Psoas muscle (tissue), 8 donors: ENCODE measurements around the gene PHC3. TPM values are rescaled to one million over a fixed set of nuclear protein-coding genes. Genes with fewer than 3 reads are reported as not detected.

Experiments
- ATAC-seq, 4 donors: fragments of 200-7000 bp; cut with Tn5 transposase; one replicate each; pipeline ENCODE4 v1.9.1; 2020; ENCODE audit warnings: moderate library complexity in 3 of 4, mild to moderate bottlenecking in 2 of 4
- DNase-seq, 2 donors: peaks; one replicate each; pipeline ENCODE4 v3.0.0-alpha.2; 2020
- H3K27ac ChIP-seq: fragments of 200-600 bp; one replicate; pipeline ENCODE4 v1.8.0; 2022
- H3K27me3 ChIP-seq, 3 donors: fragments of 200-600 bp in 1 of 3; one replicate each; pipeline versions ENCODE4 v1.6.1 to v1.8.0; 2013 to 2022; ENCODE audit warnings: low read length in 2 of 3, mild to moderate bottlenecking in 2 of 3, moderate library complexity in 1 of 3; ENCODE audit not compliant: insufficient read depth in 3 of 3
- H3K36me3 ChIP-seq, 2 donors: fragments of 200-600 bp in 1 of 2; one replicate each; pipeline versions ENCODE4 v1.6.1 to v1.8.0; 2013 to 2022; ENCODE audit warnings: low read depth in 1 of 2, mild to moderate bottlenecking in 1 of 2, moderate library complexity in 1 of 2; ENCODE audit not compliant: insufficient read depth in 1 of 2
- H3K4me1 ChIP-seq: fragments of 200-600 bp; one replicate; pipeline ENCODE4 v1.8.0; 2022
- H3K4me3 ChIP-seq: fragments of 200-600 bp; one replicate; pipeline ENCODE4 v1.8.0; 2022; ENCODE audit warnings: mild to moderate bottlenecking
- H3K9me3 ChIP-seq: fragments of 200-600 bp; one replicate; pipeline ENCODE4 v1.8.0; 2022
- WGBS, 3 donors: extraction: QIAGEN DNeasy Blood & Tissue Kit; methylation state at CpG; one replicate each; pipeline versions ENCODE4 v1.1.6 to v1.1.7; 2013; 5-methylcytosine and 5-hydroxymethylcytosine counted together
- intact Hi-C, 2 donors: fragments of 100-400 bp; cut with DNase I; formaldehyde crosslinking; loops; one replicate each; pipeline versions ENCODE4 v1.11.0 to v1.14.2; 2022
- polyA plus RNA-seq, 3 donors: library from polyadenylated mRNA; stranded (reverse); fragments of 200-250 nt; gene quantifications; one replicate each; pipeline ENCODE4 v1.2.3, GENCODE V29; 2013
- total RNA-seq, 4 donors: library from RNA; stranded (reverse); fragmentation: NEBNext Ultra II Directional in 2 of 4; extraction: Animal tissue kit (Norgen Biotek cat#: 25700) in 2 of 4; gene quantifications; one replicate each; pipeline versions ENCODE4 v1.2.1 to v1.2.4, GENCODE V29; 2021 to 2023
- TF ChIP-seq, protein P1 (sequence below): fragments of 200-600 bp; IDR thresholded peaks from one replicate; pipeline ENCODE4 v1.8.0; 2022; ENCODE audit warnings: antibody characterized with exemption
- donor health status: healthy with polysubstance abuse.
- donor health status: DM: no; HTN: no; CAD: no; lungs with moderate emphysema.
- donor health status: Bipolar disorder and iron deficiency.
- donor health status: healthy.
- donor health status: DM: yes; HTN: yes; CAD: no.
- donor health status: DM: no; HTN: no; CAD: no.
- donor health status: DM: no; HTN: no; CAD: no.
- donor health status: DM: yes; HTN: yes; CAD: no.

The PHC3 gene
- total and polyA plus RNA-seq, 7 donors: 4.0 to 41.7 (median 35.2) TPM

GRCh38 chr3:170098753-170099152 lies 82.8 kb downstream of the PHC3 start:
- intact Hi-C loops: loop anchor here (5.0 kb wide), 2 partner anchors 121 to 311 kb away; no protein-coding TSS in a partner anchor
- no peaks in the 10 kb centered on the region for H3K9me3 ChIP-seq
- WGBS, 3 donors: 92 to 93% (median 92%) methylated on average over 1 of the region's 1 CpG

DNA sequence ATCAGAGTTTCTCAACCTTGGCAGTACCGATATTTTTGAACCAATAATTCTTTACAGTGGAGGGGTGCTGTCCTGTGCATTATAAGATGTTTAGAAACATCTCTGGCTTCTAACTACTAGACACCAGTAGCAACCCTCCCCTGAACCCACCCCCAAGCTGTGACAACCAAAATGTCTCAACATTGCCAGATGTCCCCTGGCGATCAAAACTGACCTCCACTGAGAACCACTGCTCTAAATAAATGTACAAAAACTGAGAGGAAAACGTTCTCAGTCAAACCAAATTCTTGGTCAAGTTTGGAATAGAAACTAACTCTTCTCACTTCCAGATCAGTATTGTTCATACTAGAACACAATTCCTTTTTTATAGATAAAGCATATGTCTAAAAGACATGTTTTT lies 85.2 kb downstream of the PHC3 start:
- Histone ChIP-seq H3K27me3 (no peaks in the 10 kb centered on the region), H3K27ac (no peak overlapping the region), H3K36me3 (peaks cover 5 to 99% of the 10 kb centered on the region in 2 donors), H3K4me1 (no peaks in the 10 kb centered on the region), H3K9me3 (no peaks in the 10 kb centered on the region), H3K4me3 (no peak overlapping the region)
- TF ChIP-seq, protein P1, sequence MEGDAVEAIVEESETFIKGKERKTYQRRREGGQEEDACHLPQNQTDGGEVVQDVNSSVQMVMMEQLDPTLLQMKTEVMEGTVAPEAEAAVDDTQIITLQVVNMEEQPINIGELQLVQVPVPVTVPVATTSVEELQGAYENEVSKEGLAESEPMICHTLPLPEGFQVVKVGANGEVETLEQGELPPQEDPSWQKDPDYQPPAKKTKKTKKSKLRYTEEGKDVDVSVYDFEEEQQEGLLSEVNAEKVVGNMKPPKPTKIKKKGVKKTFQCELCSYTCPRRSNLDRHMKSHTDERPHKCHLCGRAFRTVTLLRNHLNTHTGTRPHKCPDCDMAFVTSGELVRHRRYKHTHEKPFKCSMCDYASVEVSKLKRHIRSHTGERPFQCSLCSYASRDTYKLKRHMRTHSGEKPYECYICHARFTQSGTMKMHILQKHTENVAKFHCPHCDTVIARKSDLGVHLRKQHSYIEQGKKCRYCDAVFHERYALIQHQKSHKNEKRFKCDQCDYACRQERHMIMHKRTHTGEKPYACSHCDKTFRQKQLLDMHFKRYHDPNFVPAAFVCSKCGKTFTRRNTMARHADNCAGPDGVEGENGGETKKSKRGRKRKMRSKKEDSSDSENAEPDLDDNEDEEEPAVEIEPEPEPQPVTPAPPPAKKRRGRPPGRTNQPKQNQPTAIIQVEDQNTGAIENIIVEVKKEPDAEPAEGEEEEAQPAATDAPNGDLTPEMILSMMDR: no peak
- intact Hi-C loops: loop anchor here (5.0 kb wide), 2 partner anchors 119 to 309 kb away; no protein-coding TSS in a partner anchor
- no peak for DNase-seq
- no peak for ATAC-seq
- 76 to 90% (median 83%) methylated on average over 3 of the region's 3 CpGs for WGBS, 3 donors

More at GRCh38 chr3:170098753-170099152, 82.8 kb downstream of the PHC3 start:
- Histone ChIP-seq H3K4me3 (no peak overlapping the region), H3K4me1 (no peaks in the 10 kb centered on the region), H3K27ac (no peak overlapping the region), H3K36me3 (peaks cover 9 to 100% of the 10 kb centered on the region in 2 donors), H3K27me3 (no peaks in the 10 kb centered on the region)
- TF ChIP-seq, protein P1: no peak
- DNase-seq (no peak), ATAC-seq (no peak)

- Histone ChIP-seq H3K27me3 (no peaks in the 10 kb centered on the region), H3K4me1 (no peaks in the 10 kb centered on the region), H3K9me3 (no peaks in the 10 kb centered on the region), H3K4me3 (no peak overlapping the region), H3K27ac (no peak overlapping the region), H3K36me3 (peaks cover 5 to 96% of the 10 kb centered on the region in 2 donors)
- intact Hi-C loops: loop anchor here (5.0 kb wide), 2 partner anchors 118 to 308 kb away; no protein-coding TSS in a partner anchor
- ATAC-seq: no peak
- TF ChIP-seq, protein P1: no peak
- no peak for DNase-seq
- 71 to 79% (median 78%) methylated on average over 4 of the region's 4 CpGs for WGBS, 3 donors
Measured at GRCh38 chr3:170095771-170096170, 85.8 kb downstream of the PHC3 start.

DNA sequence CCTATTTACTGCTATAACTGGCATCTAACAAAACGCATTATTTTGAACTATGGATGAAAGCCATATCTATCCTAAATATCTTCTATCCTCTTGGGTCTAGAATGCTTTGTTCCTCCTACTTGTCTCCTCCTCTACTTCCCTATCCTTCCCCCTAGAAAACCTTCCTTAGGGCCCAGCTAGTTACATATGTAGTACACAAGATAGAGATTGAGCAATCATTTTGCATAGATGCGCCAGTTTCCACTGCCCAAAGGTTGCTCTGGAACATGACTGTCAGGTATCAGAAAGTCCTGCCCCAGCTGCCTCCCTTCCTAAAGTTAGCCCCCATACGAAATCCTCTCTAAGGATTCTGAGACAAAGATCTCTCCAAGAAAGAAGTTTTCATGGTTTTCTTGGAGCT lies 88.6 kb downstream of the PHC3 start:
- TF ChIP-seq, protein P1: no peak
- 96 to 99% (median 98%) methylated on average over 3 of the region's 3 CpGs for WGBS, 3 donors
- no peaks in the 10 kb centered on the region for H3K9me3 ChIP-seq
- no peaks in the 10 kb centered on the region for H3K27me3 ChIP-seq
- DNase-seq (no peak), ATAC-seq (no peak)
- intact Hi-C loops: no loop called here
- H3K4me3 ChIP-seq: no peak overlapping the region
- H3K4me1 ChIP-seq: no peaks in the 10 kb centered on the region
- no peak overlapping the region for H3K27ac ChIP-seq
- peaks cover 5 to 88% of the 10 kb centered on the region in 2 donors for H3K36me3 ChIP-seq

DNA sequence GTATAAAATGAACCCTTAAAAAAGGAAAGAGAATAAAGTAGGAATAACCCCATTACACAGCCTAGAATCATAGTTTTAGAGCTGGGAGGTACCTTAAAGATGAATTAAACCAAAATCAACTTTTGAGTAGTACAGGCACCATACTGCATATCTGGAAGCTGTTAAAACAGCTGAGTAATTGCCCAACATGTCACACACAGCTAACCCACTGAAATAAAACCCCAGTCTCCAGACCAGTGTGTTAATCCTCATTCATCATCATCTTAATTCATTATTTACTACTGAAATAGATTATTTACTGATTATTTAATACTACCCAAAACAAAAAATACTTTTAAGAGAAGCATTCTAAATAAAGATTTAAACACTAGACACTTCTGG lies 90.9 kb downstream of the PHC3 start:
- DNase-seq (no peak), ATAC-seq (no peak)
- no peaks in the 10 kb centered on the region for H3K9me3 ChIP-seq
- H3K4me1 ChIP-seq: no peaks in the 10 kb centered on the region
- H3K4me3 ChIP-seq: no peak overlapping the region
- H3K27me3 ChIP-seq: no peaks in the 10 kb centered on the region
- intact Hi-C loops: no loop called here
- H3K36me3 ChIP-seq: peaks cover 0 to 88% of the 10 kb centered on the region in 2 donors
- TF ChIP-seq, protein P1: no peak
- no peak overlapping the region for H3K27ac ChIP-seq
